Cardiac septum (tissue), 1 donor: Measurements from ENCODE around the gene FAM53A. TPM values are rescaled to one million over a fixed set of nuclear protein-coding genes. Genes with fewer than 3 reads are reported as not detected.
"Not testable (repeated sequence)": the region's sequence is repeated elsewhere in the genome, so short reads cannot be mapped to it uniquely, and the experiment has no call there.

ENCODE experiments used
- DNase-seq: peaks from one replicate; pipeline ENCODE4 v3.0.0-alpha.2; 2020; ENCODE audit warnings: low spot score
- intact Hi-C: fragments of 100-400 bp; cut with DNase I; formaldehyde crosslinking; loops from one replicate; pipeline ENCODE4 v1.14.0; 2022
- total RNA-seq: library from RNA; stranded (reverse); fragmentation: NEBNext Ultra II Directional; extraction: Animal tissue kit (Norgen Biotek cat#: 25700); gene quantifications from one replicate; pipeline ENCODE4 v1.2.1, GENCODE V29; 2021
- donor health status: DM: no; HTN: no; CAD: no.

The FAM53A gene
- total RNA-seq, 1 donor from 2014 or later = 1.00 TPM

DNA sequence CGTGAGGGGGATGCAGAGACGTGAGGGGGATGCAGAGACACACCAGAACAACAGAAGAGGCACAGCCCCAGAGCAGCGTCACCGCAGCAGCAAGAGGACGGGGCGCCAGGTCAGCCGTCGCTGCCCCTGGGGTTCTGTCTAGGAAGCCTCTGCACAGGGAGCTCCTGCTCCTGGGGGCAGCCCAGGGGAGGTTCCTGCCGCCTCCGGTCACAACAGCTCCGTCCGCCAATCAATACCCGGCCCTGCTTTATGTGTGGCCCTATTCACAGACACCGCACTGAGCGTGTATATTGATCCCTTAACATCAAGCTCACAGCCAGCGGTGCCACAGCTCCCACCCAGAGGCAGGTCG is 69.6 kb downstream of the FAM53A start:
- no peak for DNase-seq
- intact Hi-C loops = no loop called here

- intact Hi-C loops = no loop called here
Measured at GRCh38 chr4:1614049-1614448, 70.1 kb downstream of the FAM53A start.

GRCh38 chr4:1613099-1613495 is 71.0 kb downstream of the FAM53A start:
- DNase-seq = no peak
- intact Hi-C loops = no loop called here

More at GRCh38 chr4:1614049-1614448, 70.1 kb downstream of the FAM53A start:
- no peak for DNase-seq

DNA sequence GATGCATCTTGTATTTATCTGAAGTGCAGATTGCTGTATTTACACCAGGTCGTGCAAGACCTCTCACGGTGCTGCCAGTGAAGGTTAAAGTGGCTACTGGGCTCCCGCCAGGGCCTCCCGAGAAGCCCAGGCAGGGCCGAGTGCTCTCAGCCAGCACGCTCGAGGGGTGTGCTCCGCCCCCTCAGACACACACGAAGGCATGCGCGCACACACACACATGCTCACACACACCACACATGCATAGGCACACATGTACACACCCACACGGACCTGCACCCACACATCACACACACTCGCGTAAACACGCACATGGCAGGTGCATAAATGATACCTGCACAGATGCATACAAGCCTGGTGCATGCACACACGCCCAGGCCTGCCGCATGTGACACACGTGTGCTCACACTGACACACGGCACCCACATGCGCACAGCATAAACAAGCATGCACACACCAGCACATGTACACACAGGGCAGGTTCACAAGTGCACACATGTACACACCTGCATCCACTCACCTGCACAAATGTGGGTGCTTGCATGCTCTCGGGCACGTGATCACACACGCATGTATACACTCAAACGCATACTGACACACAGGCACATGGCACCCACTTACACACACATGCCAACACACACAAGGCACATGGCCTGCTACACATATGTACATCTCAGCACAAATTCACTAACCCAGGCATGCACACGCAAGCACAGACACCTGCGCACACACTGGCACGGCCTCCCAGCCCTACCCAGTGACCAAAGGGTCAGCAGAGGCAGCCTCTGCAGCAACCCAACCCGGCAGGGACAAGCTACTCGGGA is 71.6 kb downstream of the FAM53A start:
- intact Hi-C loops = no loop called here
- no peak for DNase-seq

DNA sequence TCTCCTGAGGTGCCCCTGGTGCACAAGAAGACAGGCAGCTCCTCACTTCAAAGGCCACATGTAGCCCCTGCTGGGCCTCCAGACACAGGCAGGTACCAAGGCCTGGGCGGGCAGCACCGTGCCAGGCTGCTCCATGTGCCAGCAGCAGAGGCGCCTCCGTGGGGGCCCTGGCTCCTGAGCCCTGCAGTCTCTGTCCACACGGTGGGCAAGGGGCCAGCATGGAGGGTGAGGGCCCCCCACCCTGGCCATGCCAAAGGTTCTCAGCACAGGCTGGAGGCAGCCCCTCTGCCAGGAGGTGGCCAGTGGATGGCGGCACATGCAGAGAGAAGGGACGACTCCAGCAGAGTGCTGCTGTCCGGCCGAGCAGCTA is 72.6 kb downstream of the FAM53A start:
- no peak for DNase-seq
- intact Hi-C loops = no loop called here

GRCh38 chr4:1610791-1611500 is 73.2 kb downstream of the FAM53A start:
- no peak for DNase-seq
- intact Hi-C loops = no loop called here

DNA sequence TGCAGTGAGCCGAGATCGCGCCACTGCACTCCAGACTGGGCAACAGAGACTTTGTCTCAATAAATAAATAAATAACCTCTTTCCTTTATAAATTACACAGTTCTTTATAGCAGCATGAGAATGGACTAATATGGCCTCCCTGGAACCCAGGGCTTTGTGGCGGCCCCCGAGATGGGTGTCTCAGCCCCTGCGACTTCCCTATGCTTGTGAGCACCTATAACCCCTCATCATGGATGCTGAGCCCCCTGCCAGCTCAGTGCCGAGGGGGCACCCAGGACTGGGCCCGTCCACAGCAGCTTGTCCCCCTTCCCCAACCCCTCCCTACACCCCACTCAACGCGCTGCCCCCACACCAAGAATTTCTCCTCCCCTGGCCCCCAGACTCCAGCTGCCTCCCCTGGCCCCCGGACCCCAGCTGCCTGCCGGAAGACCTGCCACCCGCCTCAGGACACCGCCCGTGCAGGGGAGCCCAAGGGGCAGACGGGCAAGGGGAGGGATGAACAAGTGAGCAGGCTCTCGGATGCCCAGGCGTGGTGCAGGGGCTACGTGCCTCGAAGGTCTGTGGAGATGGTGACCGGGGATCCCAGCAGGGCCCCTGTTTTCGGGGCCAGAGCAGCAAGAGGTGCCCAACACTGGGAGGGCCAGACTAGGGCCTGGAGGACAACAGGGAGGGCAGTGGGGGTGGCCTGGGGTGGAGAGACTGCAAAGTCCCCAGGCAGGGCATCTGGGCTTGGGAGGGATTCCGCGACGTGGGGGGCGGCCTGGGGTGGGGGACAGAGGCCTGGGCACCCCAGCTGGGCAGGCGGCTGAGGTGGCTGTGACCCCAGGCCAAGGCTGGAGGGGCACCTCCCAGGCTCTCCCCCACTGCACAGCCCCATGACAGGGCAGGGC is 74.0 kb downstream of the FAM53A start:
- intact Hi-C loops = no loop called here
- no peak for DNase-seq

DNA sequence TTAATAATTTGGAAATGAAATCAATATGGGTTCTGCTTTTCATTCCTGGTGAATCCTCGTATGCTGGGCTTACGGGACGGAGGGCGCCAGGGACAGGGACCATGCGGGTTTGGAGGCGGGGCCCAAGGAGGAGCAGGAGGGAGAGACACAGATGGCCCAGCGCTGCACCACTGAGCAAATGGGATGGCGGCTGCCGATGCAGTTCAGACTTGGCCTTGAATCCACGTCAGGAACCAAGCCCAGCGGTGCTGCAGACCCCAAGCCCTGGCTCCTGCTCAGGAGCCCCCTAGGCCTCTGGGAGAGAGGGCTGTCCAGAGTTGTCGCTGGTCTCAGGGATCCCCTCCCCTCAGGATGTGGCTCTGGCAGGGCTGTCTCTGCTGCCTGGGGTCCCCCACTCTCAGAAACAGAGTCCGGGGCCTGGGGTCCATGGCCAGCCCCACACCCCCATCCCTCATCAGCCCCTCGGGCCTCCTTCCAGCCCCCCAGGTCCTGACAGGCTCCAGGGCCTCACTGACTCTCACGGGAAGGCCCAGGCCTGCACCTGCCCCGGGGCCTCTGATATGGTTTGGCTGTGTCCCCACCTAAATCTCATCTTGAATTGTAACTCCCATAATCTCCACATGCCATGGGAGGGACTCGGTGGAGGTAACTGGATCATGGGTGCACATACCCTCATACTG is 75.2 kb downstream of the FAM53A start:
- DNase-seq = no peak
- intact Hi-C loops = no loop called here

DNA sequence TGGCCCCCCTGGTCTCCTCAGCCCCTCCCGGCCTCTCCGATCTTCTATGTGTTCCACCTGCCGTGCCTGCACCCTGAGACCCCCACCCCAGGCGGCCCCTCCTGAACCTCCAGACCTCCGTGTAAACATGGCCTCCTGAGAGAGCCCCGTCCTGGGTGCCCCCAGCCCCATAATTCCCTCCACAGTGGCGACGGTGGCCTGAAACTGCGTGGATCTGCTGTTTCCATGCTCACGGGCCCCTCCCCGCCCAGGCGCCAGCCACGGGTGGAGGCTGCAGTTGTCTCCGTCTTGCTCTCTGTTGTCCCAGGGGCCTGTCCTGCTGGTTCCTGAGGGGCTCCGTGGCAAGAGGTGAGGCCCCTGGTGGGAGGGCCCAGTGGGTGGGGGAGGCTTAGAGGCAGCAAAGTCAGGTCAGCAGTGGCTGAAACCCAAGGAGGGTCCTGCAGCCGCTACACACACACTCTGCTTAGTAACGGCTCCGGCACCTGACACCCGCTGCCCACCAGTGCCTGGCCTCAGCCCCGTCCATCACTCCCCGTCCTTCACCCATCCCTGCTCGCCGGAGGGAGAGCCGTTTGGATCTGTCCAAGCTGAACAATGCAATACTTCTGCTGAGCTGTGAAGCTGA is 75.8 kb downstream of the FAM53A start:
- intact Hi-C loops = no loop called here
- DNase-seq = no peak

- intact Hi-C loops, DNase-seq: not testable (repeated sequence)
Measured at GRCh38 chr4:1607436-1608195, 76.5 kb downstream of the FAM53A start.

DNA sequence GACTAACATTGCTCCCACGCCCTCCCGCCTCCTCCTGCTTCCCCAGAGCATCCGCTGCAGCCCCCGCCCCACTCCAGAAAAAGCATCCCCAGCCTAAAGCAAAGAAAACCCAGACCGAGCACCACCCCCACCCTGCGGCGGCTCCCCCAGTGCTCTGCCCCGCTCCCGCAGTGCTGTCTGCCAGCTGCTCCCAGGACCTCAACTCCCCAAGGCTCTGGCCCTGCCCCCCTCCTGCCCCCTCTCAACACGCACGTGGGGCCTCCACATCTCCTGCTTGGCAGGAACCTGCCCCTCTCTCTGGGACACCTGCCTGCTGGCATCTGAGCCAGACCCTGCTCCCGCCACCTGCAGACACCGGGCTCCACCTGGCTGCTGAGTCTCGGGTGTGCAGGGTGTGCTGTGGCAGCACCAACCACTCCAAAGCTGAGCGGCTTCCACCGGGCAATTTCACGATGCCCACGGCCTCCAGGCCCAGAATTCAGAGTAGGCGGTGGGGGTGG is 79.4 kb downstream of the FAM53A start:
- intact Hi-C loops = no loop called here
- DNase-seq = peak; percentile 70

DNA sequence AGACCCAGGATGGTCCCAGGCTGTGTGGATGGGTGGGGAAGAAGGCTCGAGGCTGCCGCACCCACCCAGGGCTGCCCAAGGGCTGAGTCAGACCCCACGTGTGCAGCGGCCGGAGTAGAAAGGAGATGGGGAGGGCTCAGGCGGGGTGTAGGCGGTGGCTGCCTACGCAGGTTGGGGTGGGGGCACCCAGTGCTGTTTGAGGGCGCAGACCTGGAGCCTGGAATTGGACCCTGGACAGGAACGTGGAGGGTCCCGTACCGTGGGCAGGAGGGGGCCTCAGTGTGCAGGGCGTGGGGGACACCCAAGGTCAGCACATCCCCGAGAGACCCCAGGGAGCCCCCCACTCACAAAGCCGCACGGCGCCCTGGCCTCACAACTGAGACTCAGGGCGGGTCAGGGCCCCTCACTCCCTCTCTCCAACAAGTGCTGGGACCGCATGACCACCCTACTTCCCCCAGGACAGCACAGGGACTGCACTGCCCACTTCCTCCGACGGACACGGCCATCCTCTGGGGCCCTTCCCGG is 79.9 kb downstream of the FAM53A start:
- intact Hi-C loops = no loop called here
- DNase-seq = peak; percentile 61

- intact Hi-C loops = no loop called here
- peak; percentile 60 for DNase-seq
Measured at GRCh38 chr4:1603413-1604135, 80.5 kb downstream of the FAM53A start.

GRCh38 chr4:1602655-1603412 is 81.3 kb downstream of the FAM53A start:
- DNase-seq = peak; percentile 67
- intact Hi-C loops = no loop called here

GRCh38 chr4:1601852-1602654 is 82.1 kb downstream of the FAM53A start:
- intact Hi-C loops = no loop called here
- peak; percentile 50 for DNase-seq

DNA sequence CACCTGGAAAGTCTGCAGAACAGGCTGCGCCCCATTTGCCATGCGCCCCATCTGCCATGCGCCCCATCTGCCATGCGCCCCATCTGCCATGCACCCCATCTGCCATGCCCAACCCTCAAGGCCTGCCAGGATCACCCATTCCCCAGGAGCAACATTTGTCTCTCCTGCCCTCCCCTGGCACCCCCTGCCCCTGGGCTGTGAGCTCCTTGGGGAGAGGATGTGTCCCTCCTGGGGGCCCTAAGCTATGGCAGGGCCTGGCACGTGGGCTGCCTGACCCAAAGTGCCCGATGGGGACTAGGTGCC is 82.6 kb downstream of the FAM53A start:
- DNase-seq = no peak
- intact Hi-C loops = no loop called here
